HG03571 (cell line): Measurements from ENCODE around the gene FAAP100.

Experiments
- ATAC-seq: cut with Tn5 transposase; IDR thresholded peaks from one replicate; pipeline ENCODE4 v1.9.1; 2021; ENCODE audit not compliant: unreplicated experiment

Gene FAAP100

DNA sequence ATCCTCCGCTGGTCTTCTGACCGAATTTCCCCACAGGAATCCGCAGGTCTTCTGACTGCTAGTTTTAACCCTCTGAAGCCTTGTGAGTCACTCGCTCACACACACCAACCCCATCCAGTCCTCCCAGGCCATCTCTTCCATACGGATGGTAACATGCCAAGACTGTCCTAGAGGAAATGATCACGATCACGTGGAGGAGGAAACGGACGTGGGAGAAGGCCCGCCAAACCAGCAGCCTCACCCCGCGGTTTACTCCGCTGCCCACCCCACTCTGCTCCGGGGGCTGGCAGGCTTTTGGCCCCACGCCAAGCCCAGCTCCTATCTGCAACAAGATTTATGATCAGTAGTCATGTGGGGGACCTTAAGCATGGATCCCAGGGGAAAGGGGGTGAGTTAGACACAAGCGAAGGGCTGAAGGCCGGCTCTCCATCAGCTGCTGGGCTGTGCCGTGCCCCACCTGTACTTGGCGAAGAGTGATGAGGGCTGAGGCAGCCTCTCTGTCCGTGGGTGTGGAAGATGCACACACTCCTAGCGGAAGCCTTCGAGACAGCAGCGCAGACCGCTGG lies 1.5 kb upstream of the FAAP100 start:
- no peak for ATAC-seq

DNA sequence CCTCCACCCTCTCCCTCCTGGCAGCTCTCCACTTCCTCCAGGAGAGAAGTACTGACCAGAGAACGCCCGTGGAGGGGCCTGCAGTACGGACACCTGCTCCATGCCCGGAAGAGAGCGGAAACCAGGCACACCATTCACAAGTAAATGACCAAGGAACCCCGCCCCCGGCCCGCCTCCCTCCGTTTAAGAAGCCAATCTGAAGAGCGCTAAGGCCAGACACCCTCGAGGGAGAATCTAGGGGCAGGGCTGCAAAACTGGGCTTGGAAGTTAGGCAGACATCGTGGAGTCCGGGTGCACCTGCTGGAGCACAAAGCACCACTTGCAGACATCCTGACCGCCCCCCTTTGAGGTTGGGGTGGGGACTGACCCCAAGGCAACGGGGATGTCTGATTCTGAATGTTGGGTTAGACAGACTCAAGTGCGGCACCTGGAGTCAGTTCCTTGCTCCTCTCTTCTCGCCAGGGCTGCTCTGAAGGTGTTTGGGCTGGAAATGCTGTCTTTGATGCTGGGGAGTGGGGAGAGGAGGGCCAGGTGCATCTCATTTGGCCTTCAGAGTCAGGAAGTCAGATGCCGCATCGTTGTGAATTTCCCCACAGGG lies 964 bp upstream of the FAAP100 start:
- peak; percentile 17 for ATAC-seq

DNA sequence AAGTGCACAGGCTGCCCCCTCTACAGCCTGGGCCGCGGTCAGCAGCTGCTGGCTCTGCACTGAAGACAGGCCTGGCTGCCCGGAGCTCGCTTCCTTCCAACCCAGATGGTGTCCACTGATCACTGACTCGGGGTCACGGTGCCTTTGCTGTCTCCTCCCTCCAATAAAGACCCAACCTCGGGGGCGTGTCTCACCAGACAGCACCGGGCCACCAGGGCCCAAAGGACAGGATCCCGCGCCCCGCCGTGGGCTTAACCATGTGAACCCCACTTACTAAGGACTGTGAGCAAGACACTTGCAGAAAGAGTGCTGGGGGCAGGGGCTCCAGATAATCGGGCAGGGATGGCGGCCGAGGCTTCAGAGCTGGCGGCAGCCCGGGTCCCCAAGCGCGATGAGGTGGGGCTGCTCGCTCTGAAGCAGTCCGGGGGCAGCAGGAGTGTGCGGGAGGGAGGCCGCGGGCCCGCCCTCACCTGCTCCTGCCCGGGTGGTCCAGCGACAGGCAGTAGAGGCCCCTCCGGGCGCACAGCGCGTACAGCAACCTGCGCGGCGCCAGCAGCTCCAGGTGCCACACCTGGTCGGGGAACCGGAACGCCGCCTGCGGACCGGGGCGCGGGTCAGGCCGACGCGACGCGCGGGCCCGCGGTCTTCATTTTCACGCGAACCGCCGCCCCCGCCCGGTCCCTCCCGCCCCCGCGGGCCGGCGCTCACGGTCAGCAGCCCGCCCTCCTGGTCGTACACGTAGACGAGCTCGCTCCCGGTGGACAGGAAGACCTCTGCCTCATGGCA lies 502 bp downstream of the FAAP100 start:
- no peak for ATAC-seq

DNA sequence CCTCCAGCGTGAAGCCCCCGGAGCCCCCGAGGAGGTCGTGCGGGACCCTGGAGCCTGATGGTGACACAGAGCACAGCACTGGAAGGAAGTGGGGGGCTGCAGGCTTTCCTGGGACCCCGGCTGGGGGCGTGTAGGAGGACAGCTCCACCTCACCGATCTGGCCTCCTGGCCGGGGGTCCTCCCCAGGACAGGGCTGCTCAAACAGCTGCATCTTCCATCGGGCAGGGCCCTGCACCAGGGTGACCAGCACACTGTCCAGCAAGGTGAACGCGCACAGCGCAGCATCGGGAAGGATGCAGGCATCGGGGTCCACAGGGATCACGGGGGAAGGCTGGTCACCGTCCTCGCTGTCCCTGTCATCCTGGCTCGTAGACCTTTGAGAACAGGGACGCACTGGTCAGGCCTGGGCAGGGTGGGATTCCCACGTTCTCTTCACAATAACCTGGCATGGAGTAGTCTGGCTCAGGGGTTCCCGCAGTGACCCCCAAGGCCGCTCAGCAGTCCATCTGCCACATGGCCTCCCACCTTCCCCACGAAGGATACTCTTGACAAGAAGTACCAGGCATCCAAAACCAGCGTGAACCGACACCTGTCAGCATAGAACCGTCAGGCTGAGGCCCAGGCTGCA lies 1.2 kb downstream of the FAAP100 start:
- no peak for ATAC-seq

DNA sequence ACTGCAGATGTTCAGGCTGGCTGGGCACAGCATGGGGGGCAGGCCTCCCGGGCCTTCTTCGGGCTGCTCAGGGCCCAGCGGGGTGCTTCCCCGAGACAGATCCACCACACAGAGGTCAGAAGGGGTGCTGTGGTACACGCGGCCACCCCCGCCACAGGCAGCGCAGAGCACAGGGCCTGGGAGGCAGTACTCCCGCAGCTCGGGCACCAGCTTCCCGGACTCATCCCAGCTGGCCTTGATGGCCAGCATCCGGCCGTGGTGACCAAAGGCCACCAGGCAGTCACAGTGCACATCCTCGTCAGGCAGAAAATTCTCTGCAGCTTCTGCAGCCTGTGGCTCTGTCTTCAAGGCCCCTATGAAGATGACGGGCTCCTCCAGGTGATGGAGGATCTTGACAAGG lies 1.9 kb downstream of the FAAP100 start:
- ATAC-seq: no peak

DNA sequence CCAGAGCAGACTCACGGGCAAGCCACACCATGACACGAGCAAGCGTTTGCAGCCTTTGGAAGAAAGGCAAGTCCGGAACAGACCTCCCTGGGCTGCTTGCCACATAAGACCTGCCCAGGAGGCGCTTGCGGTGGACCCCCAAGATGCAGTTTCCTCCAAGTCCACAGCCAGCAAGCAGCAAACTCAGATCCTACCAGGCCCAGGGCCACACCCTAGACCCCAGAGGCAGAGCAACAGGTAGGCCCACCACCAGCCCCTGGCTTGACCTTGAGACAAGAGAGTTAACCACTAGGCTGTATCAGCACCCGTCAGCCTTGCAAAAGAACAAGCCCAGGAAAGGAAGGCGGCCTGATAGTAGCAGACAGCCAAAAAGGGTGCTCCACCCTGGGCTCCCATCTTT lies 2.3 kb downstream of the FAAP100 start:
- no peak for ATAC-seq

DNA sequence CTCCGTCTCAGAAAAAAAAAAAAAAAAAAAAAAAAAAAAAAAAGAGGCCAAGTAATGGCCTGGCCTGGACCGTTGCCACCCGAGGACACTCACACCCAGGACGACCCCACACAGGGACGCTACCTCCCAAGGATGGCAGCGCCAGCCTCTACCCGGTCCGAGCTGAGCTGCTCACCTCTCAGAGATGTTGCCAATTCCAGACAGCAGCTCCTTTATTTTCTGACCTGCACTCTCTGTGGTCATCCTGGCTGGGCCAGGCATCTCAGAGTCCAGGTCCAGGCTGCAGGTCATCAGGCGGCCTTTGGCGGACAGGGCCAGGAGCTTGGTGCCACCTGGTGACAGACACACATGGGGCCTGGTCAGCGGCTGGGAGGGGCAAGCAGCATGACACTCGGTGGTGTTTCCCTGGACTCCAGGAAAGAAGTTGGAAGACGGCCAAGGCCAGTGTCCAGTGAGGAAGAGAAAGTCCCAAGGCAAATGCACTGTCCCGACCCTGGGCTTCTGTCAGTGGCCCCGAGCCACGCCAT lies 3.1 kb downstream of the FAAP100 start:
- no peak for ATAC-seq

DNA sequence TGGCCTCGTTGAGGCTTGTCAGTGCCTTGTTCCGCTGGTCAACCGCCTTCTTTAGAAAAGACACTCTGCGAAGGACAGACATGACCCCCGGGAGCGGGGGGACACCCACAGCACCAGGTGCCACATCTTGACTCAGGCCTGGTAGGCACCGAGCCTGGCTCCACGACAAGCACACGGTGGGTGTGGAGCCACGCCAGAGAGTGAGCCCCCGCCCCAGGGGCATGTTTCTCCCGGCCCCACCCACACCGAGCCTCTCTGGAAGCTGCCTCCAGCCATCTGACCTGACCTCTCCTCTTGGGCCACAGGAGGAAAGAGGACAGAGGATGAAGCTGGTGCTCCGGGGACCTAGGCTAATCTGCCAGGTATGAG lies 4.6 kb downstream of the FAAP100 start:
- no peak for ATAC-seq

DNA sequence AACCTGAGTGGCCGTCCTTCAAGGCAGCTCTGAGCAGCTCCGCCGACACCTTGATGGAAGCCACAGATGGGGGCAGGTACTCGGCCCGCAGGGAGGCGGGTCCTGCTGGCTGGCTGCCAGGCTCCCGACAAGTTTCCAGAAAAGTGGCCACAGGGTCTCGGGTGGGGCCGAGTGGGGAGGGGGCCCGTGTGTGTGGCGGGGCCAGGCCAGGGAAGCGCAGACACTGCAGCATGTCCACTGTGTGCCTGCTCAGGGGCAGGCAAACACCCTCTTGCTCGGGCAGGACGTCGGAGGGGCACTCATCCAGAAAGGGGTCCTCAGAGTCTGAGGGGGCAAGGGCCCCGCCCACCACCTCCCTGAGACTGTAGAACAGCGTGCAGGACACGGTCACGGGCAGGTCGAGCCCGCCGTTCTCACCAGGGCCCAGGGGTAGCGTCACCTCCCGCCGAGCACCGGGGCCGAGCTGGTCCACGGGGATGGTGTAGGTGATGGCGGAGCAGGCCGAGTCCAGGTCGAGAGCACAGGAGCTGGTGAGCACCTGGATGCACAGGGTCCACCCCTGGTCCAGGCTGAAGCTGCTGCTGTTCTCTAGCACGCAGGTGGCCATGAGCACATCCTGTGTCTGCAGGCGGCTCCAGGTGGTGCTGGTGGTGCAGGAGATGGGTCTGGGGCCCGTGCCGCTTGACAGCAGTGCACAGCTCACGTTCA lies 5.1 kb downstream of the FAAP100 start:
- no peak for ATAC-seq

DNA sequence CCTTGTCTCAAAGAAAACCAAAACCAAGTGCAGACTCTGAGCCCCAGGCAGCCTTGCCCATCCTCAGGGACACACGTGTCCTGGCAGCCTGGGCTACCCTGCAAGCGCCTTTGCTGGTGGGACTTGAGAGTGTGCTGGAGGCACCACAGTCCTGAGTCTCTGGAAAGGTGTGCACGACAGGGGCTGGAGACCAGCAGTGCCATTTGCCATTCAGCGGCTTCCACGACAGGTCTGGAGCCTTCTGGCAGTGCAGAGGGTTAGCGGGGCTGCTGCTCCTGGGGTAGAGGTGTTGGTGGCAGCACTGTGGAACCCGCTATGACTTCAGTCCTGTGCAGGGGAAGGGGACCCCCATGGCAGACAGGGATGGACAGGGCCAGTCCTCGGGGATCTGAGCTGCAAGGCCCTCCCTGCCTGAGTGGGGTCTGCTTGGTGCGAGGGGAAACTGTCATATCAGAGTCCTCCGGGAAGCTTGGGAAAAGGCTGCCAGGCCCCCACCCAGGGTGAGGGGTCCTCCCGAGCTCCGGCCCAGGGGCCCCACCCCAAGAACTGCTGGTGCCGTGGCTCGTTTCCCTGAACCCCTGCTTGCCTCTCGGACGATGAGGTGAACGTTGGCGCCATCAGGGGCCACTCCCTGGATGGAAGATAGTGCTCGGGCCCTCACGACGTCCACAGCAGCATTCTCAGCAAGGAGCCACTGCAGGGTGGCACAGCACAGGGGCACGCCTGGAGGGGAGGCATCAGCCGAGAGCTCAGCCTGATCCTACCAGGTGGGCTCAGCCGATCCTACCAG lies 6.8 kb downstream of the FAAP100 start:
- ATAC-seq: no peak

DNA sequence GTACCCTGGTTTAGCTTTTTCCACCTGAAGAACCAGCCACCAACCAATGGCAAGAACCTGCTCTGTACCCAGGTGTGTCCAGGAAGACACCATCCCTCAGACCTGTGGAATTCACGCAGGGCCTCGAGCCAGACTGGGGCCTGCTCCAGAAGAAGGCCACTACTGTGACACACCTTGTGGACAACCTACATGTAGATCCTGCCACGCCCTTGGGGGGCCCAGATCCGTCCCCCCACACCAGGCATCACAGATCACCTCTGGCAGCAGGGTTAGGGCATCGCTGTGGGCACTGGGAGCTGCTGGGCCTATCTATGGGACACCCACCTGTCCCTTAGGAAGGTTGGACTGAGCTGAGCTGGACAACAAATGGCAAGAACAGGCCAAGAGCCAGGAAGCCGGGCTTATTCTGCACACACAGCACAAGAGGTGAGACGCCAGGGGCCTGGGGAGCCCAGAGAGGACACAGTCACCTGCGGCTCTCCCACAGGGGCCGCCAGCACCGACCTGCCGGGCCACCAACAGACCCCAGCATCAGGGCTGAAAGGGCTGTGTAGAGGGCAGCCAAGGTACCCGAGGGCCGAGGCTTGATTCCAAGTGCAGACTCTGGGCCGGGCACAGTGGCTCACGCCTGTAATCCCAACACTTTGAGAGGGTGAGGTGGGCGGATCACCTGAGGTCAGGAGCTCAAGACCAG lies 7.7 kb downstream of the FAAP100 start:
- ATAC-seq: no peak

DNA sequence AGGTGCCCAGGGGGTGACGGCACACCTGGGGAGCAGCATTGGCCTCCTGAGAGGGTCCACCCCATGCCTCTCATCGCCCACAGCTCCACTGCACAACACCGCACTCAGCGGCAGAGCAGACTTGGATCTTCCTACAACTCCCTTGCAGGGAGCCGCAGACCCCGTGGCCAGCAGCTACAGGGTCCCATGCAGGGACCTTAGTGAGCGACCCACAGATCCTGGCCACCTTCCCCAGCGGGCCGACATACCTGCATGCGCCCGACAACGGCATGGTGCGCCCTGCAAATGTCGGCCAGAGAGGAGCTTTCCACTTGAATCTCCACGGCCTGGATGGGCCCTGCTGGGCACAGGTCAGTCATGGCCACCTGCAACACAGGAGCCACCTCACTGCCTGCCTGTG lies 8.4 kb downstream of the FAAP100 start:
- ATAC-seq: no peak

DNA sequence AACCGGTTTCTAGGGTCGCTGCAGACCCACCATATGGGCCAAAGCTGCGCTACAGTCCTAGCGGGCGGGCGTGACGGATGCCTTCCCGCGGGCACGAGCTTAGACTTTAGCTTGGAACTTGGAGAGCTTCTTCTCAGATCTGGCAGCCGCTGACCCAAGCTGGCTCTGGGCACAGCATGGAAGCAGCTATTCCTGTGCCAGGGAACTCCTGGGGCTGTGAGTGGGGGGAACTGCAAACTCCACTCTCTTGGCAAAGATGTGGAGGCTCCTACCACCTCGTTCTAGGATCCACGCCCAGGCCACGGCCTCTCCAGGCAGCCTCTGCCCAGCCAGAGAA lies 8.8 kb downstream of the FAAP100 start:
- ATAC-seq: no peak

DNA sequence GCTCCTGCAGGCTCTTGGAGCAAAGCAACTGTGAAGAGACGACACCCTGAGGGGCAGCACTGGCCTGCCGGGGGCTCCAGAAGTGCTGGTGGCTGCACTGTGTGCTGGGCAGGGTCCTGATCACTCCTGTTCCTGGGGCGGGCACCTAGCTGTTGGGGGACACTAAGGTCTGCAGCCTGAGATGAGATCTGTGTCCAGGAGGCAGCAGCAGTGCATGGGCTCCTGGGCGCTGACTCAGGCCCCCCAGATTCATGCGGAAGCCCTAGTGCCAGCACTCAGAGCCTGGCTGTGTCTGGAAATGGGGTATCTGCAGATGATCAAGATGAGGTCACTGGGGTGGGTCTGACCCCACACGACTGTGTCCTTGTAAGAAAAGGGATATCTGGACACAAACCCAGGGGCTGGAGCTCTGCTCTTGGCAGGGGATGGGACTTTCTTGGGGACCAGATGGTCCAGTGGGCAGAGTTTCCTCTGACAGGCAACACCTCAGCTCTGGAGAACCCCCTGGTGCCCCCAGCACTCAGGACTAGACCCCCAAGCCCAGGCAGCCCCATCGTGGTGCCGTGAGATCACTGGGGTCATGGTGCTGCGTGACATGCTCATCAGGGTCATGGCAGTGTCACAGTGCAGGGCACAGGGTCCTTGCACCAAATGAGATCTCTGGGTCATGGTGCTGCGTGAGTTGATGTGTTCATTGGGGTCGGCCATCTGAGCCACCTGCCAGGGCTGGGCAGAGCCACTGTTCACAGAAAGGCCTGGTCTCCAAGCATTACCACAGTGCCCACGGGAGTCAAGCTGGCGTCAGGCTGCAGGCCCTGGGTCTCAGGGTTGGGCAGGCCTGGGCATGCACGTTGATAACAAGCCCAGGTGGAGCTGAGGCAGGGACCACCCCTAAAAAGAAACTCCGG lies 9.5 kb downstream of the FAAP100 start:
- ATAC-seq: no peak

DNA sequence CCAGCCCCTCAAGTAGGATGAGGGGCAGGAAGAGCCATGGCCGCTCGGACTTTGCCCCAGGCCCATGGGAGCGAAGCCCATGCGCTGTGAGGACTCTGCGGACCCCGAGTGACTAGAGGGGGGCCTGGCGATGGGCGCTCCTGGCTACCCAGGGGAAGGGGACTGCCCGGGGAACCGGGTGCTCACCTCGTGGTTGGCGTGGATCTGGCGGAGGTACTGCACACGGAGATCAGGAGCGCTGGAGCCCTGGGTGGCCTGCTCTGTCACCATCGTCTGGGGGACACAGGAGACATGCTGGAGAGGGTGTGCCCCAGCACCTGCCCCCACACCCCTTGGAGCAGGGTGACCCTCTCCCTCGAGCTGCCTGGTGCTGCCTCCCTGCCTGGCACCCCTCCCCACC lies 11.0 kb downstream of the FAAP100 start:
- ATAC-seq: no peak

DNA sequence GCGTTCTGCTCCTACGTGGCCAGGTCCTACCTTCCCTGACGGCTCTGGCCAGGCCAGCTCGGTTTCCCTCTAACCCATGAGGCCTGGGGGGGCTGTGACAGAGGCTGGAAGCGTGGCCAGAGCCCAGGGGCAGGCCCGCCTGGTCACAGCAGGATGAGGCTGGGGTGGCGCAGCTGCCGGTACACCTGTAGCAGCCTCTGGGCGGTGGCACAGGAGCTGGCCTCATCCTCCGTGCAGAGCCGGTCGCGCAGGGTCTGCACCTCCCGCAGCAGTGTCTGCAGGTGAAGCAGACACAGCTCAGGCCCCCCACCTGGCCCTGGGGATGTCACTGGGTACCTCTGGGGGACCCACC lies 11.5 kb downstream of the FAAP100 start:
- no peak for ATAC-seq

DNA sequence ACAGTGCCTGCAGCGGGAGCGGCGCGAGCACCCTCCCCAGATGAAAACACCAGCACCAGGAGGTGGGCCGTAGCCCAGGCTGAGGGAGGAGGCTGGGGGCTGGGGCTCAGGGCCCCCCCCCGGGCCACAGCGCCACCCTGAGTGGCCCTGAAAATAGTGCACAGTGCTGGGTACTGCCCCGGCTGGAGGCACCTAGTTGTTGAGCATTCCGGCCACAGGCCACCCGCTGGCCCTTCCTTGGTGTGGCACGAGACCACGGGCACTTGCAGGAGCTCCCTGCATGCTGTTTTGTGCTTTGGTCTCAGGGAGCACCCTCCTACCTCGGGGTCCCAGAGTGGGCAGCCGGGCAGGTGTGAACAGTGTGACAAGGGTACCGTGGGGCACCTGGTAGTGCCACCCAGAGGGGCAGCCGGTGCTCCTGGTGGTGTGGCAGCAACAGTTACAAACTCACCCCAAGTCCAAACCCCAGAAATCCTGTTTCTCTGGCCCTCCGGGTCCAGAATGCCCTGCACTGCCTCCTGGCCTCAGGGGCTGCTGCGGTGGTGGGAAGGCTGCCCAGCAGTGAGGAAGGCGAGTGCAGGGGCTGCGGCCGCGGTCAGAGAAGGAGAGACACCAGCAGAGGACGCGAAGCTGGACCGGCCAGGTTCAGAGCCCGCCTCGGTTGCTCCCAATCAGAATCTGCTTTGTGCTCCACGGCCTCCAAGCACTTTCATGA lies 12.0 kb downstream of the FAAP100 start:
- no peak for ATAC-seq

DNA sequence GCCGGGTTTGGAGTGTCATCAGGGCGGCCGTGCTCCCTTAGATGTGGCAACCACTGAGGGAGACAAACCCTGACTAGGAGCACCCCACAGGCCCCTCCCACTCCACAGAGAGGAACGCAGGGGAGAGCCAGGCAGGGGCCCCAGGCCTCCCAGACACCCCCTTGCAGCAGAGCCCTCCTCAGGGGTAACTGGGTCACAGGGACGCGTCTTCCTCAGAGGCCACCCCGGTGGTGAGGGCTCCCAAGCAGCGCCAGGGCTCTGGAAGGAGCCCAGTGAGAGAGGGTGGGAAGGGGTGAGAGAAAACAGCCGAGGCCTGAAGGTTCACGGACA lies 12.6 kb downstream of the FAAP100 start:
- no peak for ATAC-seq
